ENCODE results near the gene HSDL2. TPM values are rescaled to one million over a fixed set of nuclear protein-coding genes. Genes with fewer than 3 reads are reported as not detected.

The HSDL2 gene
- 10 to 100 TPM; 11.3 to 20.4 (median 15.4) TPM for total RNA-seq
- polyA plus RNA-seq = 10 to 100 TPM in 1 of 2 donors, 1 to 10 TPM in 1; 9.4 to 11.9 TPM

DNA sequence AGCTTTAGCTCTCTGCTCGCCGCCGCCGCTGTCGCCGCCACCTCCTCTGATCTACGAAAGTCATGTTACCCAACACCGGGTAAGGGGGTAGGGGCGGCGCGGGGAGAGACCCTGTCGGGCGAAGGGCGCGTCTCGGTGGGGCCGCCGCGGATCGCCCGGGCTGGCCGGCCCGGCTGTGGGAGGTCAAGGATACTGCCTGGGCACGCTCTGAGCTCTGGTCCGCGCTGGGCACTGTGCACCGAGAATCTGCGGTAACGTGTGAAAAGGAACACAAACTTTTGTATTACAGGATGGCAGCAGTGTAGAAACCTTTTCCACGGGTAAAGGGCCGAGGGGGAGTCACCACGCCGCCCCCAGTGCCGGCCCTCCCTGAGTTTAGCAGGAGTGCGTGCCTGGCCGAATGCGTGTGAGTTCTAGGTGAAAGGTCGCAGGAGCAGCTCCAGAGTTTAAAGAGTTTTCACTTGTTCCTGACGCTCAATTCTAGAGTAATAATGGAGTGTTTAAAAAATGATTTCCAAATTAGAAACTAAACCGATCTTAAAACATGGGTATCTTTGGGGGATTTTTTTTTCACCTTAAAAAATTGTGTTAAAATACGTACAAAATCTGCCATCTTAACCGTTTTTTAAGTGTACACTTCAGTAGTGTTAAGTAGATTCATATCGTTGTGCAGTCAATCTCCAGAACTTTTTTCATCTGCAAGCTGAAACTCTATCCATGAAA is at the start of gene HSDL2:
TSS of gene HSDL2 (plus strand) at position 7 of the 723 bp plus-strand sequence. CDS start at position 63, 56 bp downstream.
- WGBS, 2 donors = 0% methylated on average over 36 to 43 of the region's 43 CpGs
- no peaks in the 10 kb centered on the region for H3K27me3 ChIP-seq
- peak within 1 kb of the TSS; percentile 63 to 87 (median 68) for H3K4me3 ChIP-seq
- TF ChIP-seq, protein P1, sequence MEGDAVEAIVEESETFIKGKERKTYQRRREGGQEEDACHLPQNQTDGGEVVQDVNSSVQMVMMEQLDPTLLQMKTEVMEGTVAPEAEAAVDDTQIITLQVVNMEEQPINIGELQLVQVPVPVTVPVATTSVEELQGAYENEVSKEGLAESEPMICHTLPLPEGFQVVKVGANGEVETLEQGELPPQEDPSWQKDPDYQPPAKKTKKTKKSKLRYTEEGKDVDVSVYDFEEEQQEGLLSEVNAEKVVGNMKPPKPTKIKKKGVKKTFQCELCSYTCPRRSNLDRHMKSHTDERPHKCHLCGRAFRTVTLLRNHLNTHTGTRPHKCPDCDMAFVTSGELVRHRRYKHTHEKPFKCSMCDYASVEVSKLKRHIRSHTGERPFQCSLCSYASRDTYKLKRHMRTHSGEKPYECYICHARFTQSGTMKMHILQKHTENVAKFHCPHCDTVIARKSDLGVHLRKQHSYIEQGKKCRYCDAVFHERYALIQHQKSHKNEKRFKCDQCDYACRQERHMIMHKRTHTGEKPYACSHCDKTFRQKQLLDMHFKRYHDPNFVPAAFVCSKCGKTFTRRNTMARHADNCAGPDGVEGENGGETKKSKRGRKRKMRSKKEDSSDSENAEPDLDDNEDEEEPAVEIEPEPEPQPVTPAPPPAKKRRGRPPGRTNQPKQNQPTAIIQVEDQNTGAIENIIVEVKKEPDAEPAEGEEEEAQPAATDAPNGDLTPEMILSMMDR (IDR thresholded peaks at IDR 0.05) = no peak
- no peak for DNase-seq
- H3K4me1 ChIP-seq = peaks cover 8 to 41% (median 28%) of the 10 kb centered on the region in 3 donors
- FAIRE-seq = no peak
- no peaks in the 10 kb centered on the region for H3K9me3 ChIP-seq
- intact Hi-C loops (cut with DNase I) = no loop called here
- peak; percentile 46 to 60 (median 52) for ATAC-seq
- peak within 1 kb of the TSS; percentile 93 to 99 (median 98) for H3K27ac ChIP-seq
- no peaks in the 10 kb centered on the region for H3K36me3 ChIP-seq

DNA sequence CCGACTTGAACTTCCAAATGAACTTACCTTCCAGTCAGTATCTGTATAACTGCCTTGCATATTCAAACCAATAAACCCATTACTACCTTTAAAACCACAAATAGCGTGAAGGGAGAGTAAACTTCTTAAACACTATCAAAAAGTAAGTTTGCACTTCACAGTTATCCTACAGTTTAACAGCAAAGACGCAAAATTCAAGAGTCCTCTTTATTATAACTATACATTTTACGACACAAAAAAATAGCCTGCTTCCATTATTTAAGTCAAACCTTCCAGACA is 48.3 kb upstream of the HSDL2 start:
- WGBS, 2 donors = 58 to 67% methylated on average over 4 of the region's 4 CpGs
- intact Hi-C loops (cut with DNase I) = no loop called here
- TF ChIP-seq, protein P1 (IDR thresholded peaks at IDR 0.05) = no peak
- Histone ChIP-seq H3K9me3 (no peaks in the 10 kb centered on the region), H3K4me3 (peak overlapping the region in 1 of 4 donors; percentile 95), H3K27me3 (no peaks in the 10 kb centered on the region), H3K36me3 (no peaks in the 10 kb centered on the region), H3K4me1 (peaks cover 6 to 28% (median 14%) of the 10 kb centered on the region in 3 donors), H3K27ac (peak overlapping the region in 1 of 4 donors; percentile 20)
- FAIRE-seq (no peak), DNase-seq (no peak), ATAC-seq (no peak)

DNA sequence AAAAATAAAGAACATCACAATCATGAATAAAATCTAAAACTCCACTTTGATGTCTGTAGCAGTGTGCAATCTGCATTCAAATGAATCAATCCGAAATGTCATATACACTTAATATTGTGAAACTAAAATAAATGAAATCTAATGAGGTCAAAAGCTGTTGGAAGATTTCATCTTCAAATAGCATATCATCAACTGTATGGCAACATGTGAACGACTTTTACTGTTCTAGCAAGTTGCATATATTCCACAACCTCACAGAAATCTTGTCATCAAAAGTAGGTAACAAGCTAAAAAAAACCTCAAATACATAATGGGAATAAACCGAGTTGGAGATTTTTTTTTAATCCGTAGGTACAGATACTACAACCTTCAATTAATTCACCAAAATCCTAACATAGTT is 47.7 kb upstream of the HSDL2 start:
- Histone ChIP-seq H3K4me3 (peak overlapping the region; percentile 86 to 97 (median 94)), H3K9me3 (no peaks in the 10 kb centered on the region), H3K27me3 (no peaks in the 10 kb centered on the region), H3K4me1 (peaks cover 6 to 28% (median 12%) of the 10 kb centered on the region in 3 donors), H3K36me3 (no peaks in the 10 kb centered on the region), H3K27ac (peak overlapping the region in 3 of 4 donors; percentile 97 to 99 (median 99))
- FAIRE-seq (no peak), ATAC-seq (no peak), DNase-seq (no peak)
- 5 to 6% methylated on average over 4 of the region's 4 CpGs for WGBS, 2 donors
- intact Hi-C loops (cut with DNase I) = no loop called here
- TF ChIP-seq, protein P1 (IDR thresholded peaks at IDR 0.05) = no peak

DNA sequence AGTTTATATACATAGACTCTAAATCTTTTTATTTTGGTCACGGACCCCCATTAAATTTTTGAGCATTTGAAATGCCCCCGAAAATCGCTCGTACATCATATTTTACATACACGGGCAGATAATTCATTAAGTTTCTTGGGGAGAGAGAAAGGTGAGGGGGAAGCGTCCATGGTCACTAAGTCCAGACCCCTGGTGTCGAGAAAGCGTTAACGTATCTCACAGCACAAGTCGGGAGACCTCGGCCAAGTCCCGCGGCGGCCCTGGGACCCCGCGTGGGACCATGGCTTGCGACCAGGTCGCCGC is 47.3 kb upstream of the HSDL2 start:
- TF ChIP-seq, protein P1 (IDR thresholded peaks at IDR 0.05) = no peak
- FAIRE-seq = no peak

More for the DNA sequence above, 47.3 kb upstream of the HSDL2 start:
- no peak for ATAC-seq
- intact Hi-C loops (cut with DNase I) = no loop called here
- no peaks in the 10 kb centered on the region for H3K36me3 ChIP-seq
- H3K4me1 ChIP-seq = peaks cover 6 to 32% (median 12%) of the 10 kb centered on the region in 3 donors
- H3K9me3 ChIP-seq = no peaks in the 10 kb centered on the region
- no peak for DNase-seq
- WGBS, 2 donors = 0% methylated on average over 19 of the region's 19 CpGs
- no peaks in the 10 kb centered on the region for H3K27me3 ChIP-seq
- peak overlapping the region; percentile 86 to 97 (median 94) for H3K4me3 ChIP-seq
- peak overlapping the region; percentile 95 to 99 (median 98) for H3K27ac ChIP-seq

Data from pancreas (tissue), 10 donors.